ENCODE results near the gene PLD4.
"Not testable (repeated sequence)": the region's sequence is repeated elsewhere in the genome, so short reads cannot be mapped to it uniquely, and the experiment has no call there.

PLD4 gene

DNA sequence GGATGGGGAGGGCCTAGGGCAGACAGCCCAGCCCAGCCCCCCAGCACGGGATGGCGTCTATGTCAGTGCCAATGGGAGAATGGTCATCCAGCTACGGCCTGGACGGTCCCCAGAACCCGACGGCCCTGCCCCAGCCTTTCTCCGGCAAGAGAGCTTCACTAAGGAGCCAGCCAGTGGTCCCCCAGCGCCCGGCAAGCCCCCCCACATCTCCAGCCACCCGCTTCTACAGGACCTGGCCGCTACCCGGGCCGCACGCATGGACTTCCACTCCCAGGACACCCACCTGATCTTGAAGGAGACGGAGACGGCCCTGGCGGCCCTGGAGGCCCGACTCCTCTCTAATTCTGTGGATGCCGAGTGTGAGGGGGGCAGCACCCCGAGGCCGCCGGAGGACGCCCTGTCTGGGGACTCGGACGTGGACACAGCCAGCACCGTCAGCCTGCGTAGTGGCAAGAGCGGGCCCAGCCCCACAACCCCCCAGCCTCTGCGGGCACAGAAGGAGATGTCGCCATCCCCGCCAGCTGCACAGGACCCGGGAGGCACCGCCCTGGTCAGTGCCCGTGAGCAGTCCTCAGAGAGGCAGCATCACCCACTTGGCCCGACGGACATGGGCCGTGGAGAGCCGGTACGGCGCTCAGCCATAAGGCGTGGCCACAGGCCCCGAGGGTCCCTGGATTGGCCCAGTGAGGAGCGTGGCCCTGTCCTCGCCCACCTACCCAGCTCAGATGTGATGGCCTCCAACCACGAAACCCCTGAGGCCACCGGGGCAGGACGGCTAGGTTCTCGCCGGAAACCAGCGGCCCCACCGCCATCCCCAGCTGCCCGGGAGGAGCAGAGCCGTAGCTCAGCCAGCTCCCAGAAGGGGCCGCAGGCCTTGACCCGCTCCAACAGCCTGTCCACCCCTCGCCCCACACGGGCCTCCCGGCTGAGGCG lies 37.7 kb upstream of the PLD4 start:
- no peak for DNase-seq

DNA sequence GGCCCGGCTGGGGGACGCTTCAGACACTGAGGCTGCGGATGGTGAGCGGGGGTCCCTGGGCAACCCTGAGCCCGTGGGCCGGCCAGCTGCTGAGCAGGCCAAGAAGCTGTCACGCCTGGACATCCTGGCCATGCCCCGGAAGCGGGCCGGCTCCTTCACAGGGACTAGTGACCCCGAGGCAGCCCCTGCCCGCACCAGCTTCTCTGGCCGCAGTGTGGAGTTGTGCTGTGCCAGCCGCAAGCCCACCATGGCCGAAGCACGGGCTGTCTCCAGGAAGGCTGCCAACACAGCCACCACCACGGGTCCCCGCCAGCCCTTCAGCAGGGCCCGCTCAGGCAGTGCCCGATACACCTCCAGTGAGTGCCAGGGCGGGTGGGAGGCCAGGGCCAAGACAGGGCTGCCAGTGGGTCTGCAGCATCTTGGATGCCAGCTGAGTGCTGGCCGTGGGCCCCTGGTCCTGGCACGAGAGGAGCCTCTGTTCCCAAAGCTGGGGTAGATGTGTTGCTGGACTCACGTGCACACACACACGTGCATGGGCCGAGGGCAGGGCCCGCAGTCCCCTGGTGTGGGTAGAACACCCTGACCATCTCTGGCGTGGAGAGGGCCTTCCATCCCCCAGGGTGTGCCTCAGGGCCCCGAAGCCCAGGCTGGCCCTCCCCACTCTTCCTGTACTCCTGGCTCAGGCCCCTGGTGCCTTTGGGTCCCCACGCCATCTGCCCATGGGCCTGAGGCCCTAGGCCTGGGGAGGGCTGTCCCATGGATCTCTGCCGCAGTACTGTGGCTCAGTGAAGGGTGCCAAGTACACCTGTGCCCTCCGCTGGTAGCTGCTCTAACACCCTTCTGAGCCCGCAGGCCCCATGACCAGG lies 36.8 kb upstream of the PLD4 start:
- no peak for DNase-seq

DNA sequence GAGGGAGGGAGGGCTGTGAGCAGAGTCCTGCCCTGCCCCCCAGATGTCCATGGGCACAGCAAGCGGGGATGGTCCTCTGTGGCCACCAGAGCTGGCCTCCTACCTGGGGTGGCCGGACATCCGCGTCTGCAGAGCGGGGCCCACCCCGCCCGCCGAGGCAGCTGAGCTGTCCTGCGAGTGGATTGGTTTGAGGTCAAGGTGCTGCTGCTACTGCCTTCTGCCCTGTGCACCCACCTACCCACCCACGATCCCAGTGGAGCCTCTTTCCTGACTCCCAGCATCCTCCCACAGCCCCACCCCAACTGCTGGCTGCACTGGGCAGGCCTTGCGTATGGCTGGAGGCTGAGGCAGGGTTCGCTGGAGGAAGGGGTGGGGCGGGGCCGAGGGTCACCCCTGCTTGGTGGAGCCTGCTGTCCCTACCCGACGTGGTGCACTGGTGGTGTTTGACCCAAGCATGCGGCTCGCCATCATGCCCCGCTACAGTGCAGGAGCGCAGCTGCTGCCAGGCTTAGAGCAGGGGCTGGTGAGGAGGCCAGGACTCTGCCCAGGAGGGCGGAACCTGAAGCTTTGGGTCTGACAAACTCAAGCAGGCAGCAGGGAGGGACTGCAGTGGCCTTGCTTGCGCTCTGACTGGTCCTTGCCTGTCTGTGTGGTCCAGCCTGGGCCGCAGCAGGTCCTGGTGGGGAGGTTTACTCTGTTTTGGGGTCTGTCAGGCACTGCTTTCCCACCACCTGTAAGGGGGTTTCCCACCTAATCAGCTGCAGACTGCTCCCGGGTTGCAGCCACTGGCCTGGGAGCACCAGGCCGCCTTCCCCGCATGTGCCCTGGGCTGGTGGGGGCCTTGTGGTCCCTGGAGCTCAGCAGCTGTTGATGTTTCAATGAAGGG lies 35.9 kb upstream of the PLD4 start:
- no peak for DNase-seq

DNA sequence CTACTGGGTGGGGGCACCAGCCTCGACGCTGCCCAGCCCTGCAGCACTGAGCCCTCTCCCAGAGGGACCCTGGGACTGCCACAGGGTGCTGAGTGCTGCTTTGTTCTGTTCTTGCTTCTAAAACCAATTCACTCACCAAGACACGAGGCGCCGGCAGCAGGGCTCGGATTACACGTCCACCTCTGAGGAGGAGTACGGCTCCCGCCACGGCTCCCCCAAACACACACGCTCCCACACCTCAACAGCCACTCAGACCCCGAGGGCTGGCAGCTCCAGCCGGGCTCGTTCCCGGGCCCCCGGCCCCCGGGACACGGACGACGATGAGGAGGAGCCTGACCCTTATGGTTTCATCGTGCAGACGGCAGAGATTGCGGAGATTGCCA lies 35.3 kb upstream of the PLD4 start:
- no peak for DNase-seq

DNA sequence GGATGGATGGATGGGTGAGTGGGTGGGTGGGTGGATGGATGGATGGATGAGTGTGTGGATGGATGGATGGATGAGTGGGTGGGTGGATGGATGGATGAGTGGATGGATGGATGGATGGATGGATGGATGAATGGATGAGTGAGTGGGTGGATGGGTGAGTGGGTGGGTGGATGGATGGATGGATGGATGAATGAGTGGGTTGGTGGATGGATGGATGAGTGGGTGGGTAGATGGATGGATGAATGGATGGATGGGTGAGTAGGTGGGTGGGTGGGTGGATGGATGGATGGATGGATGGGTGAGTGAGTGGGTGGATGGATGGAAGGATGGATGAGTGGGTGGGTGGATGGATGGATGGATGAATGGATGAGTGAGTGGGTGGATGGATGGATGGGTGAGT lies 34.4 kb upstream of the PLD4 start:
- DNase-seq = not testable (repeated sequence)

DNA sequence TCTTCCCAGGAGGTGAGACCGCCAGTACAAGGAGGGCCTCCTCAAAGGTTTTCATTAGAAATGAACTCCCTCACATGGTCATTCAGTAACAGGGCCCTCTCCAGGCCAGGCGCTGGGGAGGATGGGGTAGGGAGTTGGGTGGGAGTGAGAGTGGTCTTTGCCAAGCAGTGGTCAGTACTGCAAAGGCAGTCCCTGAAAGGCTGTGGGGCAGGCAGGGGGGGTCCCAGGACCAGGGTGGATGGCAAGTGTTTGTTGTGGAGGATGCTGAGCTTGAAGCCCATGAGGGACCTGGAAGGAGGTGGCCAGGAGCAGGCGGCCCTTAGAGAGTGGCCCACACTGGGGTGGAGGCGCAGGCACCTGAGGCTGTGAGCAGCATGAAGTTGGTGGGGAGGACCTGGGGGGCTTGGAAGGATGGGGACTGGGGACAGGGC lies 33.5 kb upstream of the PLD4 start:
- no peak for DNase-seq

DNA sequence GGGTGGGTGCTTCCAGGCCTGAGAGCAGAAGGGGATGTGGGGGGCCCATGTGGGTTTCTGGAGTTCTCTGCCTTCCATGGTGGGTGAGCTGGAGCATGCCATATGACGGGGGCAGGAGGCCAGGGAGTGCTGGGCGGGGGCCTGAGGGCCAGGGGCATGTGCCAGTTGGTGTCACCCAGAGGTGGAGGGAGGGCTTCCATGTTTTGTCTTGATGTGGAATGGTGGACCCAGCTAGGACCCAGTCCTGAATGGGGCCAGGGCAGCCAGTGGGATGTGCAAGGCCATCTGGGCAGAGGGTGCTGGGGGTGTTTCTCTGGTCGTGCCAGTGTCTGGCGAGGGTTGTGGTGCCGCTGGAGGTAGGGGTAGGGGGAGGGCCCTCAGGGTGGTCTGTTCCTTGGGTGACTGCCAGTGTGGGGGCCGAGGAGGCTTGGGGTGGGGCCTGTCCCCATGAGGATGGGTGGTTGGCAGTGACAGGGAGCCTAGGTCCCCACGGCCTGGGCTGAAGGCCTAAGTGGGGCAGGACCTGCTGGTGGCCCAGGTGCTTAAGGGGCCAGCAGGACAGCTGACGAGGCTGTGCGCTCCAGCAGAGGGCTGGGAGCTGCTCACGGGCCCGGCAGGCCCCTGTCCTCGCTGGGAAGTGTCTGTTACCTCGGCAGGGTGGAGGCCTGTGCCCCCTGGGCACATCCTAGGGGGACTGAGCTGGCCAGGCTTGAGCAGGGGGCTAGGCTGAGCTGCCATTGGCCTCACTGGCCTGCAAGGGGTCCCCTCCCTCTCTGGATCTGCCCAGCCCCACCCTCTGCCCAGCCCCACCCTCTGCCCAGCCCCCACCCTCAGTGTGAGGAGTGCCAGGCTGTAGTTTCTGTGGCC lies 32.8 kb upstream of the PLD4 start:
- no peak for DNase-seq

DNA sequence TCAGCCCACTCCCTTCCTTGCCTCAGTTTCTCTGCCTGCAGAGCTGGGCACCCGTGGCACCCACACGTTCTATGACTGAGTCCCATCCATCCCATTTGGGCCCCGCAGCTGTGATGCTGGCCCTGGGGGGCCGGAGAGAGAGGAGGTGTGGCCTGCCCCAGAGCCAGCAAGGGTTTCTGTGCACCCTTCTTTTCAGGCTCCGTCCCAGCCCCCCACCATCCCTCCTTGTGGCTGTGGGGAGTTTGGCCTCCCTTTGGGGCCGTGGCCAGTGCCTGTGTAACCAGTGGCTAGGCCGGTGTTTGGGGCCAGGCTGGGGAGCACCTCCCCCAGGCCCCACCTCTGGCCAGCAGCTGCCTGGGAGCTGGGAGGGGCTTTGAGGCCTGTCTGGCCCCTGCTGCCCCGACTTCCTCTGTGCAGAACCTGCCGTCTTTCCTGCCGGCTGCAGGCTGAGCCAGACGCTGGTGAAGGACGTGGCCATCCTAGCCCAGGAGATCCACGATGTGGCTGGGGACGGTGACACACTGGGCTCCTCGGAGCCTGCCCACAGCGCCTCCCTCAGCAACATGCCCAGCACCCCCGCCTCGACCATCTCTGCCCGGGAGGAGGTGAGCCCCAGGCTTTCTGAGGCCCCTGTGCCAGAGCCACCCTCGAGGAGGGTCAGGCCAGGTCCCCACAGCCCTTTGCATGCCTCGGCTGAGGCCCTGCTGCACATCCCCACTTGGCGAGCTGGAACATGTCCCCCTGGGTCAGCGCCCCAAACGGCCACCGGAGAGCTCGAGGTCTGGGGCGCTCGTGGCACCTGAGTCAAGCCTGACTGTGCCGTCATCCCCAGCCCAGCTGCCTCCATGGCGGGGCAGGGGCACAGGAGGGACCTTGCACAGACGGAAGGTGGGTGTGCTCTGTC lies 31.9 kb upstream of the PLD4 start:
- DNase-seq = no peak

DNA sequence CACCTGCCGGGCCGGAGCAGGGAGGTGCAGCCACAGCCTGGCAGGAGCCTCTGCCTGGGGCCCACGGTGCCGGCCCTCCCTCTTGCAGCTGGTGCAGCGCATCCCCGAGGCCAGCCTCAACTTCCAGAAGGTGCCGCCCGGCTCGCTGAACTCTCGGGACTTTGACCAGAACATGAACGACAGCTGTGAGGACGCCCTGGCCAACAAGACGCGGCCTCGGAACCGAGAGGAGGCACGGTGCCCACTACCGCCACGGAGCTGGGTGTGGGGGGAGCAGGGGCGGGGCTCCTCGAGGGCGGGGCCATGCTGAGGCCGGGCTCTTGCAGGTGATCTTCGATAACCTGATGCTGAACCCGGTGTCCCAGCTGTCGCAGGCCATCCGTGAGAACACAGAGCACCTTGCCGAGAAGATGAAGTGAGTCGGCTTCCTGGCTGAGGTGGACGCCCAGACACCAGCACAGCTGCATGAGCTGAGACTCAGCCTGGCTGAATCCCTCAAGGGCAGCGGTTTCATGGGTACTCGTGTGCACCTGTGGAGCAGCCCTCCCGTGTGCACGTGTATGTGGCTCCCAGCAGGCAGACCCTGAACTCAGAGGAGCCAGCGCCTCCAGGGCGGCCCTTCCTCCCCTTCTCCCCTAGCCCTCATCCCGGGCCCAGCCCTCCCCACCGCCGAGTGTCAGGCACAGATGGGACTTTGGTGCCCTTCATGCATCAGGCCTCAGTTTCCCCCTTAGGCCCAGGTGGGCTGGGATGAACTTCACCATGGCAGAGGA lies 31.1 kb upstream of the PLD4 start:
- DNase-seq = no peak

DNA sequence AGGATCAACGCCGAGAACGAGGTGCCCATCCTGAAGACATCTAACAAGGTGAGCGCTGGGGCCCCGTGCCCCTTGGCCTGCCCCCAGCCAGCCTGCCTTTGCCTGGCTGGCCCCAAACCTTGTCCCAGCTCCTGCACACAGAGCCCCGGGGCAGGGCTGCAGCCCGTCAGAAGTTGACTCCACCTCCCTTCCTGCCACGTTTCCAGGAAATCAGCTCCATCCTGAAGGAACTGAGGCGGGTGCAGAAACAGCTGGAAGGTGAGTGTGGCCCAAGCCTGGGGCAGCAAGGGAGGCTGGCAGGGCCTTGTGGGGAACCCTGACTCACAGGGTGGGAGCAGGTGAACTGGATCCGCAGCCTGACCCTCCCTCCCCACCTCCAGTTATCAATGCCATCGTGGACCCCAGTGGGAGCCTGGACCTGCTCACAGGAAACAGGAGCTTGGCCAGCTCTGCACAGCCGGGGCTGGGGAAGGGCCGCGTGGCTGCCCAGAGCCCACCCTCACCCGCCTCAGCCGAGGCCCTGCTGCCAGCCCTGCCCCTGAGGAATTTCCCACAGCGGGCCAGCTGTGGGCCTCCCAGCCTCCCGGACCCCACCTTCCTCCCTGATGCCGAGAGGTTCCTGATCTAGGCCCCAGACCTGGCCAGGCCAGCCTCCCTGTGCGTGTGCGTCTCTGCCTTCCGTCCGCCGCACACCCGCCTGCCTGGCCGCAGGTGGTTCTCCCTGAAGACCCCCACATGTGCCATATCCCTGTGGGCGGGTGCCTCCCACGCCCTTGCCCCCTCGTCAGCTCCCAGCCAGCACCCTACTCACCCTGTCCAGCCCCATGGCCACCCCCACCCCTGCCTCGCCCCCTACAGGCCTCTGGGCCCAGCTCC lies 30.1 kb upstream of the PLD4 start:
- DNase-seq = no peak

DNA sequence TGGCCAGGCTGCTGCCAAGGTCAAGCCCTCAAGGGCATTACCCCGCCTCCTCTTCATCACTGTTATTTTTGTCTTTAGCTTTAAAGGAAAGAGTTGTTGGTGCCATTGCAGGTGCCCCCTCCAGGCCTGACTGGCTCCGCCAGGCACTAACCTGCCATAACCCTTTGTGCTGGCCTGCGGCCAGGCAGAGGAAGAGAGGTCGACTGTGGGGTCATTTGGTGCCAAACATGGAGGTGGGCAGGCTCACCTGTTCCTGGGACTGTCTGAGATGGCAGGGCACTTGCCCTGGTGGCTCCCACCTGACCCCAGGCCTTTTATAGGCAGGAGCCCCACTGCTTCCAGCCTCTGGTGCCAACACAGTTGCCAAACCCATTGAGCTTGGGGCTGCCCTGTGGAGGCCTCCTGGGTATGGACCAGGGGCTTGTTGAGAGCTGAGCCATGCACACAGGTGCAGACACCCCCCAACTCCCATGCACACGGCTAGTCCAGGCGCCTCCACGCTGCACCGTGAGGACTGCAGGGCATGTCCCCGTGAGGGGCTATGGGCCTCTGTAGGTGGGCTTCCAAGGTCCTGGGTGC lies 29.4 kb upstream of the PLD4 start:
- DNase-seq = no peak

DNA sequence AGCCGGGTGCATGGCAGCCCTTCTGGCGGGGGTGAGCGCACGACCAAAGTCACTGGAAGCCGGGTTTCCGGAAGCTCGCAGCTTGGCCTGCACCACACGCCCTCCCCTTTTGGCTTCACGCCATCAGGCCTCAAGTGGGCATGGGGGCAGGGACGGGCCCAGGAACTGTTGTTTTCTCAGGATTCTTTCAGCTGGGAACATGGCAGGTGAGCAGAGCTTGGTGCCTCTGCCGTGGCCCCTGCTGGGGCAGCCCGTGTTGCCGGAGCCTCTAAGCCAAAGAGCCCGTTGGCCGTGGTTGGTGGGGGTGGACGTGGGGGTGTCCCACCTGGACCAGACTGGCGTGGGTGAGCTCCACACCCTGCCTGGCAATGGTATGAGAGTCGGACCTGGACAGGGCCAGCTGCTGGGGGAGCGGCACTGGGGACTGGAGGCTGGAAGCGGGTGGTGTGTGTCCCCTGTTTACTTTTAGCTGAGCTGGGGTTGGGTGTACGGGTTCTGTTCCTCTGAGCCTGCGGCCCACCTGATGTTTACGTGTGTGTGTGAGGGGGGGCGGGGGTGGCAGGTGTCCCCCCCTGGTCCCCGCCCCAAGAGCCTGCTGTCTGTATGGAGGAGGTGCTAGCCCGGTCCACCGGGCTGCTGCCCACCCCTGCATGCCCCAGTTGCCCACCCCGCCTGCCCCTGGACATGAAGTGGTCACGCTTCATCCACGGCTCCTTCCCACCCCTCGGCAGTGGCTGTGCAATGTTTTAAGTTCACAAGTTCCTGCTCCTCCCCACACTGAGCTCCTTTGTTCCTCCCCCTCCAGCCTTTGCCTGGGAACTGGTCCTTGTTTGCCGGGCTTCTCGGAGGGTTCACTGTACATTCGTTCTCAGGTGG lies 28.7 kb upstream of the PLD4 start:
- no peak for DNase-seq

DNA sequence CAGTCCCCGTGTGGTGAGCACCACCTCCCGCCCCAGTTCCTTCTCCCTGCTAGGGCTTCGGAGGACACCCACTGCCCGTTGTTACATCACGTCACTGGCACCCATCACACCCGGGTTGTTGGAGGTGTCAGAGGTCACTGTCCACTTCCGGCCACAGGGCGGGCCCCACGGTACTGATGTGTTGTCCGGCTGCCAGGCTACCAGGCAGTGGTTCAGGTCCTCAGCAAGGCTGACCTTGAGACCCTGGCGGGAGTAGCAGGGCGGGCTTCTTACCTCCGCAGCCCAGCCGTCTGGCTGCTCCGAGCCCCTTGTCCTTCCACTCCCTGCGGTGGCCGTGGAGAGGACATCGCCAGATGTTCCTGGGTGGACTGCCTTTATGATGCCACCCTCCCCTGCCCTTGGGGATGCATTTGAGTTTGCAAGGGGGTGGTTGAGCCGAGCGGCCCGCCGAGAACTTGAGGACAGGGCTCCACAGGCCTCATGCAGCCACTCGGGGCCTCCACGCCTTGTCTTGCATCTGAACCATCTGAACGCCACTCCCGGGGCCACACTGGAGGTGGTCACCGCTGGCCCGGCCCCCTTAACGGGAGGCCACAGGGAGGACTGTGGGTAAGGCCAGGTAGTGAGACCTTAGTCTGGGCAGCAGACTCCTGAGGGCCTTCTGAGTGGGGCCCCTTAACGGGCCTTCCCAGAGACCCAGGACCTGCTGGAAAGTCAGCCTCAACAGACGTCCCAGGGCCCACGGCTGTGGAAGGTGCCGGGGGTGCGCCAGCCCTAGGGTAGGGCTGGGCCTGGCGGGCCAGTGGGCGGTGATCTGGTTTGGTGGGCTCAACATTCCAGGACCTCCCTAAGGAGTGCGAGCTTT lies 27.1 kb upstream of the PLD4 start:
- no peak for DNase-seq

DNA sequence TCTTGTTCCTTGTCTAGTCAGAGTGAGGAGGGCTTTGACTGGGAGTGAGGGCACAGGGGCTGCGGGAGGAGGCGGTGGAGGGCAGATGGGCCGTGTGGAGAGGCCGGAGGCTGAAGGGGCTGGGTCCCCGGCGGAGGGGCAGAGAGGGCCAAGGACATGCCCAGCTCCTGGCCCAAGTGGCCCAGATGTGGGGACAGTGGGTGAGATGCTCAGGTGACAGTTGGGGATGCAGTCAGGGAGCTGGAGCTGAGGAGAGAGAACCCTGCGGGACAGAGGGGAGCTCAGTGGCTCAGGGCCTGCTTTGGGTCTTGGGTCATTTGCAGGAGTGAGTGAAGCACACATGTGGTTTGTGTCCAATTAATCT lies 26.5 kb upstream of the PLD4 start:
- DNase-seq = no peak

DNA sequence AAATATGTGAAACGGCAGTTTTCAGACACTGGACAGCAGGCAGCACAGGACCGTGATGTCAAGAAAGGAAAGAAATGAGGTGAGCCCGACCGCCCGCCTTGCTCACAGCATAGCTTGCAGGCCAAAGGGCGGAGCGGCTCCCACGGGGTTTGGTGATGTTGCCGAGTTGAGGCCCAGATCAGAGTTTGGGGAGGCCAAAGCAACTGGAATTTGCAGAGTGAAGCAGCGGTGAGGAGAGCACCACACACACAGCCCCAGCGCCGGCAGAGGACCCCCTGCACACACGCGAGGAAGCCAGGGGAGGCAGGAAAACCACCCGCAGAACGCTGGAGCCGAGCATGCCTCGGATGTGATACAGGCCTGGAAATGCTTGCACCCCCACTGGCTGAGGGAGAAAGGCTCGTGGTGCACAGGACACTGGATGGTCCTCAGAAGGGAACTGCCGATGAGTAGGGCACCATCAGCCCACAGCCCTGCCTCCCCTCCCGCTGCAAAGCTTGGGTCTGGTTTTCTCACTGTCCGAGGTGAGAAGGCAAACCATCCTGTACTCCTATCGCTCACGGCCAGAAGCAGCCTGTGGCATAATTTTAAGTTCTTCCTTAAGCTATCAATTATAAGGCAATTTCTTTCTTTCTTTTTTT lies 25.7 kb upstream of the PLD4 start:
- no peak for DNase-seq

DNA sequence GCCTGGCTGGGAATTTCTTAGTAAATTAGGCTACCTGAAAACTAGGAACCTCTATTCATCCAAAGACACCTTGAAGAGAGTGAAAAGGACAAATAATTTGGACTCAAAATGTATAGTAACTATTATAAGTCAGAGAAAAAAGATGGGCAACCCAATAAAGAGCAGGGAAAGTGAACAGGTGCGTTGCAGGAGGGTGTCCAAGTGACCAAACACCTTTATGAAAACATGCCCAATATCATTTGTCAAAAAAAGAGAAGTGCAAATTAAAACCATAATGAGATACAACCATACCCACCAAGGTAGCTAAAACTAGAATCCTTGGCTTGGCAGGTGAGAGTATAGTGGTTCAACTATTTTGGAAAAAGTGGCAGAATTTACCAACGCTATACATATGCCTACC lies 24.9 kb upstream of the PLD4 start:
- no peak for DNase-seq
